Activated CD4-positive, alpha-beta T cell treated with anti-CD3 and anti-CD28 coated beads, Interleukin-10, Interleukin-2, amounts not matched to agents 100 ng/mL and 50 ng/mL, durations not matched to agents 16 hours and 8 hours (primary cell): ENCODE results near the gene CHST12.
A peak's percentile ranks its signal among the peaks of the same experiment; 100 is the strongest.
"Not testable (repeated sequence)": the region's sequence is repeated elsewhere in the genome, so short reads cannot be mapped to it uniquely, and the experiment has no call there.

Source experiments
- DNase-seq: peaks from one replicate; pipeline ENCODE4 v3.0.0-alpha.2; 2020

The CHST12 gene

DNA sequence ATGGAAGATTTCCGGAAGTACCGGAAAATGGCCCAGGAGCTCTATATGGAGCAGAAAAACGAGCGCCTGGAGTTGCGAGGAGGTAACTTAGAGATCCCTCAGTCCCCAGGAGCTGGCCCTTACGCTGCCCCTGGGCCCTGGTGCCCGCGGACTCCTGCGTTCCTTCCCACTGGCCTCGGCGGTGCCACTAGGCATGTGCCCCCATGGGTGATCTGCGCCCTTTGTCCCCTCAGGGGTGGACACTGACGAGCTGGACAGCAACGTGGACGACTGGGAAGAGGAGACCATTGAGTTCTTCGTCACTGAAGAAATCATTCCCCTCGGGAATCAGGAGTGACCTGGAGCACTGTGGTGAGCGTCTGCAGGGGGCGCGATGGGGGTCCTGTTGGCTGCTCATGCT is 24.2 kb upstream of the CHST12 start:
- DNase-seq, result no peak

DNA sequence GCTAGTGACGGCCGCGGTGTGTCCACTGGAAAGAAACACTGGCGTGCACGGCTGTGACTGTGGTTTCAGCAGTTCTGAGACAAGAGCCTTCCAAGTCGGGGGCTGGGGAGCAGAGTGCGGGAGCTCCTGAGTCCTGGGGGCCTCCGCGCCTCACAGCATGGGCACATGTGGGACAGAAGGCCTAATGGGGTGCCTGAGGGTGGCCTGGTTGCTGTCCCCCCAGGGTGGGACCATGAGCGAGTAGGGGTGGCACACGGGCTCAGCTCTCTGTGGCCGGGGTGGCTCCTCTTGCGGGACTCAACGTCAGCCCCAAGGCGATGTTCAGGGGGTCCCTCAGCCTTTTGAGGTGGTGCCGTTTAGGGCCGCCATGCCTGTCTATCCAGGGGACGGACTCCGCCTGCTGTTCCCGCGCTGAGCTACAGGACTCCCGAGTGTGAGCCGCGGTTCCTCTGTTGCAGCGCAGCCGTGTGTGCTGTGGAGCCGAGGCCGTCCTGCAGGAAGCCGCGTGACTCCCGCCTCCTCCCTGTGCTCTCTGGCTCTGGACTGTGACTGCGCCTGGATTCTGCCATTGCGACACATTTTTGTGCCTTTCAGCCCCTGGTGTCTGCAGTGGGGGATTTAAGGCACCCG is 23.5 kb upstream of the CHST12 start:
- DNase-seq, result no peak

DNA sequence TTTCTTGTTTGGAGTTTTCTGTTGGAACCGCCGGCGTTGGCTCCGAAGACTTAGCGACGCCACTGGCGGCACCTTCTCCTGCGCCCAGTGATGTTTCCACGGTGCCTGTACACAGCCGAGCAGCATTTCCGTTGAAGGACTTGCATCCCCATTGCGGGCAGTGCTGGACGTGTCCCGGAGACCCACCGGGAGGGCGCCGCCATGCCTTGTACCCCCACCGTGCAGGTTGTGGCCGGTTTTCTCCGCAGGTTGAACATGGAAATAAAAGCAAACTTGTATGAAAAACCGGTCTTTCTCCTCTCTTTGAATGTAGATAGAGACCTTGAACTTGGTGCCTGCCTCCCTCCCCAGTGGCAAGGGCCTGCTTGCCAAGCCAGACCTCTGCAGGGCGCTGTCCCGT is 22.9 kb upstream of the CHST12 start:
- no peak for DNase-seq

DNA sequence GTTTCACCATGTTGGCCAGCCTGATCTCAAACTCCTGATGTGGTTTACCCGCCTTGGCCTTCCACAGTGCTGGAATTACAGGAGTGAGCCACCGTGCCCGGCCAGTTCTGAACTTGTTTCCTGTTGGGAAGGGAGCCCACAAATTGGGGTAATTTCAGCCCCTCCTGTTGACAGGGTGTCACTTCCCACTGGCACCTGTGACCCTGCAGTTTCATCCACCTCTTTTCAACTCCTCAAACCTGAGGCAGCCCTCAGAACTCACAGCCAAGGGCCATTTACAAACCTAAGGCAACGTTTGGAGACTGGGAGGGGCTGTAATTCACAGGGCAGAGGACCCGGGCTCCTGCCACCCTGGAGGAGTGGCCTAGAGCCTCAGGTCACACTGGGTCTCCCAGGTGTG is 22.2 kb upstream of the CHST12 start:
- no peak for DNase-seq

DNA sequence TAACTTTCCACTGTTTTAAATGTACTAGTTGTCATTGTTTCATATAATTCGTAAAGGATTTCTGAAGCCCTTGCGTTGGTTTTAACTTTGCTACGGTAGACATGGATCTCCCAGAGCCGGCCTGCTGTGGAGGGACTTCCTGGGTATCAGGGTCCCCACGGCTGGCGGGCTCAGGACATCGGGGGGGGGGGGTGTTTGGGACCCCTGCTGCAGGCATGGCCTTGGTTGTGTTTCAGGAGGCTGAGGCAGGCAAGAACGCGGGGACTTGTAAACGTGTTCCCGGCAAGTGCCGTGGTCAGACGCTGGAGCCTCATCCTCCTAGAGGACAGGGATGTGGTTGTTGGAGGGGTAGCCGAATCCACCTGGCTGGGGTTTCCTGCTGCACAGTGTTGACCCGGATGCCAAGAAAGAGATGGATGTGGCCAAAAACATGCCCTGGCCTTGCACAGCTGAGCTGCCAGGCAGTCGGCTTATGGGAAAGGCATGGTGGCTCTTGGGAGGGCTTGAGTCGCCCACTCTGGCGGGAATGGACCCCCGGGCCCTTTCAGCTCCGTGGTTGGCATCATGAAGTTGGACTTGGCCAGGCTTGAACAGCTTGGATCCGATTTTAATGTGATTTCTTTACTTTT is 21.4 kb upstream of the CHST12 start:
- DNase-seq, result no peak

DNA sequence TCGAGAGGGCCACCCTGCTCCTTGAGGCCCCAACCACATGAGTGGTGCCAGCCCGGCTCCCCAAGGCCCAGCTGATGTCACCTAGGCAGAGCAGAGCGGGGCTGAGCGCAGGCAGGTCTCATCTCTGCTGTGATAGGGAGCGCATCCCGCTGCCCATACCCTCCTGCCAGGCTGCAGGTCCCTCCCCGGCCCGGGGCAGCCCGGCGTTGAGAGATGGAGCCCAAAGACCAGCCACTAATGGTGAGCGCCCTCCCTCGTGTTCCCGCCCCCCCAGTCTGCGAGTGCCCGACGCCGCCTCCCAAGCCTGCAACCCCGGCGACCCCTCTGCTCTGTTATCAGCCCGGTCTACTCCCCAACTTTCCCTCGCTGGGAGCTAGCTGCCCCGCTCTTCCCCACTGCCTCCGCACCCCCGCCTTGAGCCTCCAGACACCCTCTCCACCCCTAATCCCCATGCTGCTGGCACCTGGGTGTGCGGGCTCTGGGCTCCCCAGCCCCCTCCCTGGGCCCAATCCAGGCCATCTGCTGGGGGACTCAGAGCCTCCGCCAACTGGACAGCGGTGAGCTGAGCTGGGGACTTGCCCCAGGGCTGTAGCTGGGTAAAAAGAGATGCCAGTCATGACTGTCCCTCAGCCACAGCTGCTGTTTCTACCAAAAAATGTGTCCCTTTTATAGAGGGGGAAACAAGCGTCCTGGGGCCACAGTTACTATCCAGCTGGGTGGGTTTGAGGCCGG is 19.7 kb upstream of the CHST12 start:
- DNase-seq, result no peak

DNA sequence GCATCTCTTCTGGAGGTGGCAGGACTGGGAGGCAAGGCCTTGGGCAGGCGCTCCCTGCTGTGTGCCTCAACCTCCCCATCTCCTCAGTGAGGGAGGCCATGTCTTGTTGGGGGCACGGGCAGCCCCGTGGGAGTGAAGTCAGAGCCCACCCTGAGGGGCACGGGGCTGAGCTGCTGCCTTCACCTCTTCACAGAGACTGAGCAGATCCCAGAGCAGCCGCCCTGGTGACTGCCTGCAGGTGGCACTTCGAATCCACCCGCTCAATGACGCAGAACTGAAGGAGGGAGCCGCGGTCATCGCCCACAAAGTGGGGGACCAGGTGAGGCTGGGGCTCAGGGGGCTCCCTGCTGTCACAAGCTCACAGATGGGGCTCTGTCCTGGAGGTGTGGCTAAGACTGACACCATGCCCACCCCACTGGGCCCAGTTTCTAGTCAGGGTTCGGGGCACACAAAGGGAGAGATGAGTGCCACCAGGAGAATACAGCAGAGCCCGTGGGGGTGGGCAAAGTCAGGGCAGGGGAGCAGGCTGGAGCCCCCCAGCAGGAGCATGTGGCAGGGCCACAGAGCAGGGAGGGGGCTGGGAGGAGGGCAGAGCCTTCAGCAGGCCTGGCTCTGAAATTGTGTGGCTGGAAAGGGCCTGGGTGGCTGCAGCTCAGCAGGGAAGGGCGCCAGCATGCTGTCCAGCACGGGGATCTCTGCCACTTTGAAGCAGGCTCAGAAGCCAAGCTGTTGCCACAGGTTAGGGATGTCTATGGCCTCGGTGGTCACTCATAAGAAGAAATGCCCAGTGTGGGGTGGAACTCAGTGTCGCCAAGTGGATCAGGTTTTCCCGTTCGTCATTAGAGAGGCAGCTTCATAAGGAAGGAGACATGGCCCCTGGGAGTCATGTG is 18.8 kb upstream of the CHST12 start:
- no peak for DNase-seq

DNA sequence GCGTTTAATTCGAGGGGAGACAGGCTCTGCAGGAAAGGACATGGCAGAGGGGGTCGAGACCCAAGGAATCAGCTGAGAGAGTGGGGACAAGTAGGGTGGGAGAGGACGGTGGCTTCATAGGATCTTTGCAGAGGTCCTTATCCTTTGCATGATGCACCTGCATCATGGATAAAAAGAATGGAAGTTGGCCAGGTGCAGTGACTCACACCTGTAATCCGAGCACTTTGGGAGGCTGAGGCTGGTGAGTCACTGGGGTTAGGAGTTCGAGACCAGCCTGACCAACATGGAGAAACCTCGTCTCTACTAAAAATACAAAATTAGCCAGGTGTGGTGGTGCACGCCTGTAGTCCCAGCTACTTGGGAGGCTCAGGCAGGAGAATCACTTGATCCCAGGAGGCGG is 17.3 kb upstream of the CHST12 start:
- not testable (repeated sequence) for DNase-seq

DNA sequence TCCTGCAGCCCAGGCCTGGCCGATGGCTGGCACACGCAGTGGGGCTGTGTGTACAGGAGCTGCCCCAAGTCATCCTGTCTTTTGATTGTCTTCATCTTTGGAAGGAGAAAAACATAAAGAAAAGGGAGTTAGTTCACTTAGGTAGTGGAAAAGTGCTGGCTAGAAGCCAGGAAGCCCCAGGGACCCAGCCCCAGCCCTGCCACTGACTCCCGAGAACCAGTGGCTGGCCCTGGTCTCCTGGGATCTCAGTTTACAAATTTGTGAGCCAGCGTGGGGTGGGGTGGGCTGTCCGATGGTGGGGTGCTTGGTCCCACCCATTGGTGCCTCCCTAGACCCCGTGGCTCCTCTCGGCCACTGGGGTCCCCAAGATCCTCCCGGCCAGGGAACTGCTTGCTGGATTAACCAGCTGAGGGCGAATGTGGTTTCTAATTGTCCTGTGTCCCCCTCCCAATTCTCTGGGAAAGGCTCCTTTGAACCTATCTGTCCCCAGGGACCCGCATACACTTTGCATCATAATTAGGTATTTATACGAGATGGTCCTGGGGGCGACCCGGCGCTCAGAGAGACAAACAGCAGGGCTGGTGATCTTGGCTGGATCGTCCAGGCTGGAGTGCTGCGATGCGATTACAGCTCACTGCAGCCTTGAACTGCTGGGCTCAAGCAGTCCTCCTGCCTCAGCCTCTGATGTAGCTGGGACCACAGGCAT is 16.3 kb upstream of the CHST12 start:
- DNase-seq, result no peak

DNA sequence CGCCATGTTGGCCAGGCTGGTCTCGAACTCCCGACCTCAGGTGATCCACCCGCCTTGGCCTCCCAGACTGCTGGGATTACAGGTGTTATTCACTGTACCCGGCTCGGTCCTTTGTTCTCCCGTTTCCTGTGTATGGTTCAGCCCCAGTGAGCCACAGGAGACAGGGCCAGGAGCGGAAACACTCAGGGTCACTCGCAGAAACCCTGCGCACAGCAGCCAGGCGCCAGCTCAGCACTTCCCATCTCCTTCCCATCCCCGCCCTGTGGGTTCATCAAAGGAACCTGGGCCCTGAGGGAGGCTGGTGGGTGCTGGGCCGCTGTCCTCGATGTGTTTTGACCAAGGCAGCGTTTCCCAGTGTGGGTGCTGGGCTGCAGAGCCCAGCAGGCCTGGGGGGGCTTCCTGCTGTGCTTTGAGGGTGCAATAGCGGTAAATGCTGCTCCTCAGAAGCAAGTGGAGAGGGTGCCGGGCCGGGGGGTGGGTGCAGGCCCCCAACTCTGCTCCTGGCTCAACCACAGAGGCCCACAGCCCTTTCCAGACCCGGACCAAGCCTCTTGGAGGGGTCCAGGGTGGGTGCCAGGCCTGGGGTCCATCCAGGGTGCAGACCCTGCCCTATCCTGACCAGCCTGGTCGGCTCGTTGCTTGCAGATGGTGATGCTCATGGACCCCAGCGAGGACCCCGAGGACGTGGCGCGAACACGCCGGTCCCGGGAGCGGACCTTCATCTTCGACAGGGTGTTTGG is 15.3 kb upstream of the CHST12 start:
- DNase-seq, result no peak

DNA sequence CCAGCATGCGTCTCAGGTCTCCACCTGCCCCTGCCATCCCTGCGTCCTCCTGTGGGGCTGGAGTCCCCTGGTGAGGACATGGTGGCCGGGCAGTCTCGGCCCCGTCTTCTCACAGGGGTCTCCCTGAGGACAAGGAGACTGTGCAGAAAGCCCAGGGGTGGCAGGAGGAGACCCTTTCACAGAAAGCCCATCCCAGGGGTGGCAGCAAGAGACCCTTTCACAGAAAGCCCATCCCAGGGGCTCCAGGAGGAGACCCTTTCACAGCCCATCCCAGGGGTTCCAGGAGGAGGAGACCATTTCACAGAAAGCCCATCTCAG is 14.8 kb upstream of the CHST12 start:
- no peak for DNase-seq

DNA sequence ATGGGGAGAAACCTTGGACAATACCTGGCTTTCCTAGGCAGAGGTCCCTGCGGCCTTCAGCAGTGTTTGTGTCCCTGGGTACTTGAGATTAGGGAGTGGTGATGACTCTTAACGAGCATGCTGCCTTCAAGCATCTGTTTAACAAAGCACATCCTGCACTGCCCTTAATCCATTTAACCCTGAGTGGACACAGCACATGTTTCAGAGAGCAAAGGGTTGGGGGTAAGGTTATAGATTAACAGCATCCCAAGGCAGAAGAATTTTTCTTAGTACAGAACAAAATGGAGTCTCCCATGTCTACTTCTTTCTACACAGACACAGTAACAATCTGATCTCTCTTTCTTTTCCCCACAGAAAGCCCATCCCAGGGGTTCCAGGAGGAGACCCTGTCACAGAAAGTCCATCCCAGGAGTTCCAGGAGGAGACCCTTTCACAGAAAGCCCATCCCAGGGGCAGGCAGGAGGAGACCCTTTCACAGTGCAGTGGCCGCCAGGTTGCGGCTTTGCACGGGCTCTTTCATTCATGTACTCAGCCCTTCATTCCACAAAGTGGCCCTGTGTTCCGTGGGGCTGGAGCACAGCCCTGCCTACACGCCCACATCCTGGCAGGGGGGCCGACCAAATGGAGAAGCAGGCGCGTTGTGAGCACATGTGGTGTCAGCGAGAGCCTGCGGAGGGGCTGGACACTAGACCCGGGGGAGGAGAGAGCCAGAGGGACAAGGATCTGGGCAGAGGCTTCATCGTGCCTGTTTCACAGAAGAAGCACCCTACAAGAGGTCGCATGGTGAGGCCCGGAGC is 13.2 kb upstream of the CHST12 start:
- DNase-seq, result not testable (repeated sequence)

DNA sequence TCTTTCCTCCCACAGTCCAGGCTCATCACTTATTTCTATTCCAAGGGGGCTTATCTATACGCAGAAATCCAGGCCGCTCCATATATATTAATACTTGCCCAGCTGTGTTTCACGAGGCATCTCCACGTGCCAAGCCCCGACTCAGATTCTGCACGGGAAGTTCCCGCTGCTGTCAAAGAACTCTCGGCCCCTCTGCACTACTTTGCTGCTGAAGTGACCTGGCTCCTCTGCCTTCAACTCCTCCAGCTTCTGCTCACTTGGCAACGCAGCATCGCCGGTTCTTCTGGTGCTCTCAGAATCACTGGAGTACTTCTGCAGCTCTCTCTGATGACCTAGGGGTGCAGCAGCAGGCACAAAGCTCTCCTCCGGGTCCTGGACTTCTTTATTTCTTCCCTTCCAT is 9.7 kb upstream of the CHST12 start:
- no peak for DNase-seq

DNA sequence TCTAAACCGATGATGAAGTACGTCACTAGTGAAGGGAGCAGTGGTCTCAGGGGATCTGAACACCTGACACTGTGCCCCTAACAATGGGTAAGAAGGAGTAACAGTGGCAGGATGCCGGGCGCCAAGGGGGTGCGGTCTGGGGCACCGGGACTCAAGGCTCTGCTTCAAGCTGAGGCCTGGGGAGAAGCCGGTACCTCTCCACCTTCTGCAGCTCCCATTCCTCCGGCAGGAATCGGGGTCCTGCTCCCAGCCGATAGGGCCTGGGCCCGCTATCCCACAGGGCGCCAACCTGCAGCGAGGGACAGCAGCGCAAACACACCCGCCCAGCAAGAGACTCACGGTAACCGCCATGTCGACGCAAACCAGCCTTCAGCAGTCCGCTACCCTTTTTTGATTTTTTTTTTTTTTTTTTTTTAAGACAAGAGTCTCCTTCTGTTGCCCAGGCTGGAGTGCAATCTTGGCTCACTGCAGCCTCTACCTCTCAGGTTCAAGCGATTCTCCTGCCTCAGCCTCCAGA is 8.8 kb upstream of the CHST12 start:
- DNase-seq, result no peak

DNA sequence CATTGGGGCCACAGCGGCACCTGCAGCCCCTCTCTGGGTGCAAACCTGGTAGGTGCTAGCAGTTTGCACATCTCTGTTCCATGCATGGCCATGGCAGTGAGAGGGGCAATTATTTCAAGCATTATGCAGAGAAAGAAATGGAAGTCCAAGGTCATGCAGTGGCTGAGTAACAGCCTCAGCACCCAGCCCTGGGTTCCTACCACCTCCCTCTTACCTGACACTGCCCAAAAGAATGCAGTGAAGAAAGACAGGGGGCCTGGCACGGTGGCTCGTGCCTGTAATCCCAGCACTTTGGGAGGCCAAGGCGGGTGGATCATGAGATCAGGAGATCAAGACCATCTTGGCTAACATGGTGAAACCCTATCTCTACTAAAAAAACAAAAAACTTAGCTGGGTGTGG is 4.9 kb upstream of the CHST12 start:
- DNase-seq, result no peak

DNA sequence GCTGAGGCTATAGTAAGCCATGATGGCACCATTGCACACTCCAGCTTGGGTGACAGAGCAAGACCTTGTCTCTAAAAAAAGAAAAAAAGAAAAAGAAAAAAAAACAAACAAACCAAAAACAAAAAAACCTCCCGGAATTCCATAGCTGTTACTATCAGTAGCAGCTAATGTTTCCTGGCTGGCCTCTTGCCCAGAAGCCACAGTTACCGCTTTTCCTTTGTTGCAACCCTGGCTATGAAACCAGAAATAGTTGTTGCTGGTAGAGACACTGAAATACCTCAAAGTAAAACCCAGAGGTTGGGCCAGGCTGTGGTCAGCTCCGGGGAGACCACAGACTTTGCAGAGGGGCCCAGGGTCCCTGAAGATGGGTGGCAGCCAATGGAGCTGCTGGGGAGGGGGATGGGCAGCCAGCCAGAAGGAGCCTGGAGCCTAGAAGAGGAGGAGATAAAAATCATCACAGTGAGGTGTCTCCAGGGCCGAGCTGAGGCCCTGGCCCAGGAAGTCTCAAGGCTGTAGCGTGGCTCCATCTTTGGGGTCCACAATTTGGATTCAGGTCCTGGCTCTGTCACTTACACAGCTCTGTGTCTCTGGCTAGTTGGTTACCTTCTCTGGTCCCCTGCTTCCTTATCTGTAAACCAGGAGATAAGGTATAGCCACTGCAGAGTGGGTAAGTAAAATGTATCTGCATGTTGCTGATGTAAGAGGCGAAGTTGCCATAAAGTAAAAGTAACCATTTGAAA is 3.4 kb upstream of the CHST12 start:
- peak; percentile 60 for DNase-seq

DNA sequence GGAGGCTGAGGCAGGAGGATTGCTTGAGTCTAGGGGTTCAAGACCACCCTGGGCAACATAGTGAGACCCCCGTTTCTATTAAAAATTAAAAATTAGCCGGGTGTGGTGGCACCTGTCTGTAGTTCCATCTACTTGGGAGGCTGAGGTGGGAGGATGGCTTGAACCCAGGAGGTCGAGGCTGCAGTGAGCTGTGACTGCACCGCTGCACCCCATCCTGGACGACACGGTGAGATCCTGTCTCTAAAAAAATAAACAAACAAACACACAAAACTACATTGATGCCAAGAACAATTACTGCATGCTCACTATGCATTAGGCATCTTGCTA is 761 bp upstream of the CHST12 start:
- DNase-seq, result no peak

DNA sequence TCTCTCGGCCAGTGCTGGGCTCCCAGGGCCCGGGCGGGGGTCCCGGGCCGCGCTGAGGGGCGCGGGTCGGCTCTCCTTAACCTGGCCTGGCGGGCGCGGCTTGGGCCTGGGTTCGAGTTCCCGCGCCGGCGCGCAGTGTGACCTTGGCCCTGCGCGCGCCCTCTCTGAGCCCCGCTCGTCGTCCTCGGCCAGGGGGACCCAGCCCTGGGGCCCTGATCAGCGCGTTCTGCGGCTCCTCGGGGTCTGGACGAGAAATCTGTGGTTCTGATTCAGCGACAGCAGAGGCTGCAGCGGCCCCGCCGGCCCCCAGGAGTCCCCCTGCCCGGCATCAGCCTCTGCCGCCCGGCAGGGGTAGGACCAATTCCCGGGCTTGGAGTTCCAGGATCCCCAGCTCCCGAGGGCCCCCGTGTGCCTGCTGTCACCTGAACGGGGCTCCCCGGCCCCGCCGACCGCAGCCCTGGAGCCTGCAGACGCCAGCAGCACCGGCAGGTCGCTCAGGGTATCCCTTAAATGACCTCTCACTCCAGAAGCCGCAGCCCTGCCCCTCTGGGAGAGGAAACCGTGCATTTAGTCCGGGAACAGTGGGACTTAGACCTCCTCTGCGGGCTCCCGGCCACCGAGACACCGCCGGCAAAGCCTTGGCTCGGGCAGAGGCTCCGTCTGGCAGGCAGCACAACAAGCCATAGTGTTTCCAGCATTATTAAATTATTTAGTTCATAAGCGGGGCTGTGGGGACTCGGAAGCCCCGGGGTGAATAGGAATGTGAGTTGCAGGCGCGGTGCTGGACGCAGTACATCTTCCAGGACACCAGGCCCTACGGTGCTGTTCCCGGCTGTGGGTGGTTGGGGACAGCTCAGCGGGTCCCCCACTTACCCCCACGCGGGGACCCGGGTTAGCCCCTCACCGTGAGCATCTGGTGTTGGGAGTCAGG is 572 bp downstream of the CHST12 start:
- peak; percentile 15 for DNase-seq

DNA sequence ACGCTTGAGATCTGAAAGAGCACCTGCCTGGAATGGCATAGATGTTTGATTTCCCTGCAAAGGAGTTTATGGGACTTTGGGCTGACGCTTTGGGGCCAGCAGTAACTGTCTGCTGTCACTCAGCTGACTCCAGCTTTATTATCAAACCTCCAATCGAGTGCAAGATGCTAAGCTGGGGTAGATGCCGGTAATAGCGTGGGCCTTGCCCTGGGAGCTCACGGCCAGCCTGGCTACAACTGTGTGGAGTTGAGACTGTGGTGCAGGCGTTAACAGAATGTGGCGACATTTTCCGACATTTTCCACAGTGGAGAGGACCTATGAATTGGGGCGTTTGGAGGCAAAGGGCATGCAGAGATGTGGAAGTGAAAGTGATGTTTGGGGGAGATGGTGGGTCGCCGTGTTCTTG is 1.3 kb downstream of the CHST12 start:
- DNase-seq, result no peak
